Testis (tissue), 2 donors: ENCODE measurements around the gene FCF1.

Source experiments
- POLR2A ChIP-seq: fragments of 450-650 bp; IDR thresholded peaks from one replicate; pipeline ENCODE4 v1.6.1; 2017; ENCODE audit warnings: antibody characterized with exemption, mild to moderate bottlenecking, moderate library complexity
- TF ChIP-seq, protein P1 (sequence below), 3 experiments: fragments of 450-650 bp in 2 of 3; fragments of 200-600 bp in 1 of 3; sonication (generic) in 1 of 3; IDR thresholded peaks; one replicate each; pipeline ENCODE4 v1.5.1; 2016 to 2019; ENCODE audit warnings: antibody characterized with exemption in 3 of 3, mild to moderate bottlenecking in 2 of 3, moderate library complexity in 1 of 3

- TF ChIP-seq, protein P1, sequence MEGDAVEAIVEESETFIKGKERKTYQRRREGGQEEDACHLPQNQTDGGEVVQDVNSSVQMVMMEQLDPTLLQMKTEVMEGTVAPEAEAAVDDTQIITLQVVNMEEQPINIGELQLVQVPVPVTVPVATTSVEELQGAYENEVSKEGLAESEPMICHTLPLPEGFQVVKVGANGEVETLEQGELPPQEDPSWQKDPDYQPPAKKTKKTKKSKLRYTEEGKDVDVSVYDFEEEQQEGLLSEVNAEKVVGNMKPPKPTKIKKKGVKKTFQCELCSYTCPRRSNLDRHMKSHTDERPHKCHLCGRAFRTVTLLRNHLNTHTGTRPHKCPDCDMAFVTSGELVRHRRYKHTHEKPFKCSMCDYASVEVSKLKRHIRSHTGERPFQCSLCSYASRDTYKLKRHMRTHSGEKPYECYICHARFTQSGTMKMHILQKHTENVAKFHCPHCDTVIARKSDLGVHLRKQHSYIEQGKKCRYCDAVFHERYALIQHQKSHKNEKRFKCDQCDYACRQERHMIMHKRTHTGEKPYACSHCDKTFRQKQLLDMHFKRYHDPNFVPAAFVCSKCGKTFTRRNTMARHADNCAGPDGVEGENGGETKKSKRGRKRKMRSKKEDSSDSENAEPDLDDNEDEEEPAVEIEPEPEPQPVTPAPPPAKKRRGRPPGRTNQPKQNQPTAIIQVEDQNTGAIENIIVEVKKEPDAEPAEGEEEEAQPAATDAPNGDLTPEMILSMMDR (IDR thresholded peaks at IDR 0.05) = no peak
- no peak for TF ChIP-seq POLR2A
Observed at GRCh38 chr14:74733221-74733620, 20.3 kb downstream of the FCF1 start.
